Hematopoietic multipotent progenitor cell treated with erythropoietin and hydrocortisone succinate and interleukin-3 and kit ligand, for 17 days (in vitro differentiated cells): ENCODE data around the gene NCAPH2.

Experiments used
- DNase-seq: peaks from one replicate; pipeline ENCODE4 v3.0.0-alpha.2; 2015; ENCODE audit warnings: low spot score

NCAPH2 gene

DNA sequence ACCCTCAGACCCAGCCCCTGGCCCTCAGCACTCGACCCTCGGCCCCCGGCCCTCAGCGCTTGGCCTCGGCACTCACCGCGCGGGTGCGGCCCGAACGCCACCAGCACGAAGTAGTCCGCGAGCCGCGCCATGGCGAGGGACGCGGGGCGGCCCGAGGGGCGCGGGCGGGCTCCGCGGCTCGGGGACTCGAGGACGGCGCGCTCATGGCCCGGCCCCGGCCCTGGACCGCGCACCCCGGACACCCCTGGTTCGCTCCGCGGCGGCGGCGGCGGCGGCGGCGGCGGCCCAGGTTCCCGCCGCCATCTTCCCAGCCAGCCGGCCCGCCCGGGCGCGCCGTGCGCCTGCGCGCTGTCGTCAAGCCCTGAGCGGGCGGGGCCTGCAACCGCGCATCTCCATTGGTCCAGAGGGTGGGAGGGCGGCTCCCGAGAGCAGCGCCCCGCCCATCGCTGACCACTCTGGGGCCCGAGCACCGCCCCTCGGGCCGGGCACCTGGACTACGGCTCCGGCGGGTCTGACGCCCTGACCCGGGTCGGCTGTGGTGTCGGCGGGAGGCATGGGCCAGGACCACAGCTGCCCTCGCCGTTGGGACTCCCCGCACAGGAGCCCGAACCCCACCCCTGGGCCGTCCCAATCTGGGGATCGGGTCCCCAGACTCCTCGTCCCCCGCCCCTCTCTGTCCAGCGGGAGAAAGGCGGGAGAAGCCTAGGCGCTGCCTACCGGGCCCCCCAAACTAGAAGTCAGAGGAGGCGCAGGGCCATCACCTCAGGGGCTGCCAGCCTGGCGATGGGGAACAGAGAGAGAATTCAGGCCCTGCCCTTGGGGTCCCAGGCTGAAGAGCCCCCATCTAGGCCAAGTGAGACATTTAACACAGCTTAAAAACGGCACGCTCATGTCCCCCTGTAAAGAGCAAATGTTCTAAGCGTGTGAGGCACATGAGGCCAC is 33.0 kb upstream of the NCAPH2 start, which contains the start of gene SBF1:
TSS of gene SBF1 (minus strand) at position 326 of the 942 bp plus-strand sequence. CDS start at position 131, 195 bp downstream.
- DNase-seq: peak; percentile 93

DNA sequence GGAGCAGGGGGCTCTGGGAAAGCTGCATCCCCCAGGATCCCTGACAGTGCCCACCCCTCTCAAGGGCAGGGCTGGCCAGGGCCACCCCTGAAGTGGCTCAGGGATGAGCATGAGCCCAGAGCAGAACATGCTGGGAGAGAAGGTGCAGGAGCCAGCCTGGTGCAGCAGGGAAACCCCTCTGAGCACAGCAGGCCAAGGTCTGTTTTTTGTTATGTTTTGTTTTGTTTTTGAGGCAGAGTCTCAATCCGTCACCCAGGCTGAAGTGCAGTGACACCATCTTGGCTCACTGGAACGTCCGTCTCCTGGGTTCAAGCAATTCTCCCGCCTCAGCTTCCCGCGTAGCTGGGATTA is 32.4 kb upstream of the NCAPH2 start:
- DNase-seq: no peak

DNA sequence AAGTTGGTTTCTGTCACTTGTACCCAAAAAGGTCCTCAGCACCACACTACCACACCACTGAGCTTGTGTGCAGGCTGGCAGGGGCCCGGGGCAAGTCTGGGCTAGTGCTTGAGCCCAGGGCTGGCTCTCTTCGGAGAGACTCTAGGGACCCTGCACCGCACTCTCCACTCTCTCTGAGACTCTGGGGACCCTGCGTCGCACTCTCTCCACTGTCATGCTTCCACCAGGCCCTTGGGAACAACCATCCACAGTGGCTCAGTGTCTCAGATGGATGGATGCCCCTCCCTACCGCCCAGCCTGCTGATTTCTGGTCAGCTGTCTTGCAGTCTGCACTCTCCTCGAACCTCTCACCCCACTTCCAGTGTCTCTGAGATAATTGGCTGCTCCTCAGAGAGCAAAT is 31.2 kb upstream of the NCAPH2 start:
- DNase-seq: no peak

DNA sequence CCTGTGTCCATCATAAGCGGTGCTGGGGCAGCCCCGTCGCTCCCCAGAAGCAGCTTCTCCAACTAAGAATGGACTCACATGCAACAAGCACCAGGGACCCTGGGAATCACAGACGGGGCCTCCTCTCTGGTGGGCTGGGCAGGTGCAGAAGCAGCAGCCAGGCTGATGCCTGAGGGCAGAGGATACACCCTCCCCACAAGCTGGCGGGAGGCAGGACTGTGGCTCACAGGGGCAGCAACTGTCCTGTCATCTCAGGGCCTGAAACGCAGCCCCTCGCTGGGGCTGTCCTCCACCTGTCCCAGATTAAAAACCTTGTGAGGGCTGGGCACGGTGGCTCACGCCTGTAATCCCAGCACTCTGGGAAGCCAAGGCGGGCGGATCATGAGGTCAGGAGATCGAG is 30.1 kb upstream of the NCAPH2 start:
- no peak for DNase-seq

DNA sequence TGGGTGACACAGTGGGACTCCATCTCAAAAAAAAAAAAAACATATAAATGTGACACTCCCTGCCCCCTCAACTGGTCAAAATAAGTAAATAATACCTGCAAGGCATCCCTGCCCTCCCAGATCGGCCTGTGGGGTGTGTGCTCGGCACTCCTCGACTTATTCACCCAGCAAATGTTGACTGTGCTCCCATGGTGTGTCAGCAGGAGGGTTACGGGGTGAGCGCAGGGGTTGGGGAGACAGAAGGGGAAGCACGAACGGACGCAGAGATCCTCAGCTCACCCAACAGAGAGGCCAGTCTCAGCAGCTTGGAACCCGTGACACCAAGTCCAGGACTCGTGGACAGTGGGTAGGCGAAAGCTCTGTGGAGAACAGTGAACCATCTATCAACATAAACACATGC is 28.3 kb upstream of the NCAPH2 start:
- no peak for DNase-seq

DNA sequence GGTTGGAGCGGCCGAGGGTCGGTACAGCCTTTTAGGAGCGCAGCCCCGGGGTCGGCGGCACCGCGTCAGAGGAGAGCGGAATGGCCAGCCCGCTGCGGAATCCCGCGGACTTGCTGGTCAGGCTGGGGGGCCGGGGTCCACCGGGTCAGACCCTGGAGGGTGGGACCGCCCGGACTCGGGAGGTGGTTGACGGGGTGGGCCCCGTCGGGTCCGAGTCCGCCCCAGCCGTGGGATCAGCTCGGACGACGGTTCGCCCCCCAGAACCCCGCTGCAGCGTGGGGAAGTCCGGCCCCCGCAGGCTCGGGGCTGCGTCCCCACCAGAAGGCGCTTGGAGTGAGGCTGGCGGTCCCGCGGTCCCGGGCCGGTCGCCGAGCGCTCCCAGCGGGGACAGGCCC is 27.0 kb upstream of the NCAPH2 start:
- no peak for DNase-seq

DNA sequence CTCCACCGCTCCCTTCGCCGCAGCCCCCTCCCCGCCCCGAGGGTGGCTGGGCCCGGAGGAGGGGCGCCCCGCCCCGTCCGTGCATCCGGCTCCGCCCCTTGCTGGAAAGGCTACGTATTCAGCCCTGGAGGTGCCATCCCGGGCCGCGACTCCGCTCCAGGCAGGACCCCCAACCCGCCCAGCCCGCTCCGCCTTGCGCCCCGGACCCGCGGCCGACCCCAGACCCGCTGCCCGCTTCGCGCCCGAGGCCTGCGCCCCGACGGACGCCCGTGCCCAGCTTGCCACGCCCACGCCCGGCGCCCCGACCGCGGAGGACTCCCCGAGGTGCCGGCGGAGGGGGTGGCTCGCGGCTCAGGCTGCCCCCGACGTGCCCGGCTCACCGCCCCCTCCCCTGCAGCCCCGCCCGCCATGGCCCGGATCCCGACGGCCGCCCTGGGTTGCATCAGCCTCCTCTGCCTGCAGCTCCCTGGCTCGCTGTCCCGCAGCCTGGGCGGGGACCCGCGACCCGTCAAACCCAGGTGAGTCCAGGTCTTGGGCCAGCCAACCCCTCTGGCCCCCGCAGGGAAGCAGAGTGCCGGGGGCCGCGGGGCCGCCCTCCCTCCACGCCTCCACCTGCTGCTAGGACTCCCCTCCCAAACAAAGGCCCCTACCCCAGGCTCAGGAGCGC is 26.5 kb upstream of the NCAPH2 start, which contains the start of gene ADM2:
TSS of gene ADM2 (plus strand) at position 104 of the 667 bp plus-strand sequence. CDS start at position 409, 305 bp downstream.
- no peak for DNase-seq

DNA sequence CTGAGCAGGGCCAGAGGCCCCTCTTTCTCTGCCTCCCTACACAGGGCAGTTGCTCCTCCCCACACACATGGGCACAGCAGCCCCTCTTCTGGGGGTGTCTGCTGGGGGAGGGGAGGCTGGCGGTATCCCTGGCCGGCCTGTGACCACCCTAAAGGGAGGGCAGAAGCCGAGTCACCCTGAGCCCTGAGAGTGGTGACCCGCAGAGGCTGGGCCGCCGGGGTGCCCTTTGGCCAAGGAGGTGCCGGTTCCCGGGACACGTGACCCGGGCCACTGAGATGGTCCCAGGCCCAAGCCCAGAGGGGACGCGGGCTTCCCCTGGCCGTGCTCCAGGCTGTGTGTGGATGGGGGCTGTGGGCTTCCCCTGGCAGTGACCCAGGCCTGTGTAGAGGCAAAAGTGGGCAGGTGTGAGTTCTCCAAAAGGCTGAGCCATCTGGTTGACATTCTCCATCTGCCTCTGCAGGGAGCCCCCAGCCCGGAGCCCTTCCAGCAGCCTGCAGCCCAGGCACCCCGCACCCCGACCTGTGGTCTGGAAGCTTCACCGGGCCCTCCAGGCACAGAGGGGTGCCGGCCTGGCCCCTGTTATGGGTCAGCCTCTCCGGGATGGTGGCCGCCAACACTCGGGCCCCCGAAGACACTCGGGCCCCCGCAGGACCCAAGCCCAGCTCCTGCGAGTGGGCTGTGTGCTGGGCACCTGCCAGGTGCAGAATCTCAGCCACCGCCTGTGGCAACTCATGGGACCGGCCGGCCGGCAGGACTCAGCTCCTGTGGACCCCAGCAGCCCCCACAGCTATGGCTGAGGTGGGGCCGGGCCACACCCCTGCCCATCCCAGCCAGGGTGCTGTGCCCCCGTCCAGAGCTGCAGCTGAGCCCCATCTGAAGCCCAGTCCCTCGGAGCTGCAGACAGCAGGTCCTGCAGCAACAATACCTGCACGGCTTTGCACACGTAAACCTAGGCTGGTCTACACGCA is 25.6 kb upstream of the NCAPH2 start:
- no peak for DNase-seq

DNA sequence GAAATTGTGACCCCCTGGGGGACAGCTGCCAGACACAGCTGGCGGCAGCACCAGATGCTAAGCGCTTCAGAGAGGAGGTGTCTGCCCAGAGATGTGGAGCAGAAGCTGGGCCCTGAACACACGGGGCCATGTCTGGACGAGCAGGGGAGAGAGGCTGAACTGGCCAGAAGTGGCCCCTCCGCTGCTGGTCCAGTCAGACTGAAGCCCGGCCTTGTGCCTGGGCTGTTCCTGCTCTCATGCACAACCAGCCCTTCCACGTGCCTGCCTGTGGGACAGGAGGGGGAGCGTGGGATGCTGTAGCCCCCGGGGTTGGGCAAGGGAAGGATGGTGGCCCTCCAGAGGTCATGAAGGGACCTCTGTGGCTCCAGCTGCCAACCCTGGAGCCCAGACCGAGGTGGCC is 24.9 kb upstream of the NCAPH2 start:
- DNase-seq: no peak

DNA sequence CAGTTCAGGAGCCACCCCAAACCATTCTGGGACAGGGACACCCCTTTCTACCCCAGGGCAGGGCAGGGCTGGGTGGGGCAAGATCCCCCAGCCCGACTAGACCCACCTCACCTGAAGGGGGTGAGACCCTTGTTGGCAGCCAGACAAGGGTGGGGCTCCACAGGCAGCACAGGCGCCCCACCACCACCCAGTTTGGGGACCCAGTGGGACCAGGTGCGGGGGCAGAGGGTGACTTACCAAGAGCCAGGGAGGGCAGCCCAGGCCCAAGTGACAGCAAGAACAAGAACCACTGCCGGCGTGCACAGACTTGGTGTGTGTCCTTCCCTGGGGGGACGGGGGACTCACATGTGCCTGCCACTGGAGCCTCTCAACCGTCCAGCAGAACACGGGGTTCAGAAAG is 24.5 kb upstream of the NCAPH2 start:
- no peak for DNase-seq

DNA sequence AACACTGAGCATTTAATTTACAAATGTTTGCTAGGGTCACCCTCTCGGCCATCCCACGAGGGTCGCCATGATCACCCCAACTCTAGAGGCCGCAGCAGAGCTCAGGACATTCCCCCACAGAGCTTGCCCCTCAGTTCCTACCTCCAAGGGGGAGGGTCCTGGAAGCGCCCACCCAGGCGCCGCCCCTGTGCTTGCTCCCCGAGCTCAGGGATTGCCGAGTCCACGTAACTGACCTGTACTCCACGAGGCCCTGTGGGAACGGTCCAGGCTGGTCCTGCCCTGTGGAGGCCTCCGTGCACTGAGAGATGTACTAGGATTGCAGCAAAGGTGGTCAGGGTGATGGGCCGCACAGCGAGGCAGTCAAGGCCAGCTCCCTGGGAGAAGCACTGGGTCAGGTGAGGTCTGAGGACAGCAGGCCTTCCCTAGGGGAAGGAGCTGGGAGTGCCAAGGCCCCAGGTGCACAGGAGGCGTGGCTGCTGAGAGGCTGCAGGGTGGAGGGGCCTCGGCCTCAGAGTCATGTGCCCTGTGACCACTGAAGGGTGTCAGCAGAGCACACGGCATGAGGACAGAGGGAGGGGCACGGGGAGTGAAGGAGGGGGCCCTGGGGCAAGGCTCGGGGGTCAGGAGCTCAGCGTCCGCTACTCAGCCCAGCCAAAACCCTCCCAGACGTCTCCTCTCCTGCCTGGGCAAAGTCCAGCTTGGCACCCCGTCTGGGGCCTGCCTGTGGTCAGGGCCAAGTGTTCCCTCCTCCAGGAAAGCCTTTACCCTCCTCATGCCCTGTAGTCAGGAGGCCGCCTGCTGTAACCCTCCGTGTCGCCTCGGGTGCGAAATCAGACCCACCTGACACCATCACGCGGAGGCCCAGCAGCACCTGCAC is 23.8 kb upstream of the NCAPH2 start:
- DNase-seq: no peak

DNA sequence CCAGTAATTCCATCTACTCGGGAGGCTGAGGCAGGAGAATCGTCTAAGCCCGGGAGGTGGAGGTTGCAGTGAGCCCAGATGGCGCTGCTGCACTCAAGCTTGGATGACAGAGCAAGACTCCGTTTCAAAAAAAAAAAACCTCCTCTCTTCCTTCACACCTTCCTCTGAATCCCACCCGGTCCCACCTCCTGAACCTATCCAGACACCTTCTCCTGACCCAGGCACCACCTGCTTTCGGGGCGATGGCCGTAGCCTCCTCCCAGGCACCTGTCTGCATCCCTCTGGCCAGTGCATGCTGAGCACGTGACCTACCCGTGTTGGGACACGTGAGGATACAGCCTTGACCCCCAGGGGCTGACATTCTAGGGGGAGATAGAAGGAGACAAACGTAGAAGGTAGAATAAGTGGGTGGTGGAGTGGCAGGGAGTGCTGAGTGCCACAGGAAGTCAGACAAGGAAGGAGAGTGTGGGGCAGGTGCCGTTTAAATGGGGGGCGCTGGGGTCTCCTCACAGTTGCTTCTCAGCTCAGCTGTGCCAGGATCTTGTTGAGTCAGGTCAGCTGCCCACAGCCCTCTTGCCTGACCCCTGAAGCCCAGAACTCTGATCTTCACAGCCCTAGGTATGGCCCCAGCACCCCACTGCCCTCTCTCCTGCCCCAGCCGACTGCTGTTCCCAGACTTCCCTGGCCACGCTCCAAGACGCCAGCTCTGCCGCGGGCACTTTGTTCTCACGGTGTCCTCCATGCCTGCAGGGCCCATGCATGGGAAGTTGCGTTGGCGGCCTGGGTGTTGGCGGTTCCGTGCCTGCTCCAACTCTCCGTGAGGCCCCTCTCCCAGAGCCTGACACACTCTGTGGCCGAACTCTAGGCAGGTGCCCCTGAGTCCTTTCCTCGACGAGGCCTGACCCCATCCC is 22.5 kb upstream of the NCAPH2 start:
- no peak for DNase-seq

DNA sequence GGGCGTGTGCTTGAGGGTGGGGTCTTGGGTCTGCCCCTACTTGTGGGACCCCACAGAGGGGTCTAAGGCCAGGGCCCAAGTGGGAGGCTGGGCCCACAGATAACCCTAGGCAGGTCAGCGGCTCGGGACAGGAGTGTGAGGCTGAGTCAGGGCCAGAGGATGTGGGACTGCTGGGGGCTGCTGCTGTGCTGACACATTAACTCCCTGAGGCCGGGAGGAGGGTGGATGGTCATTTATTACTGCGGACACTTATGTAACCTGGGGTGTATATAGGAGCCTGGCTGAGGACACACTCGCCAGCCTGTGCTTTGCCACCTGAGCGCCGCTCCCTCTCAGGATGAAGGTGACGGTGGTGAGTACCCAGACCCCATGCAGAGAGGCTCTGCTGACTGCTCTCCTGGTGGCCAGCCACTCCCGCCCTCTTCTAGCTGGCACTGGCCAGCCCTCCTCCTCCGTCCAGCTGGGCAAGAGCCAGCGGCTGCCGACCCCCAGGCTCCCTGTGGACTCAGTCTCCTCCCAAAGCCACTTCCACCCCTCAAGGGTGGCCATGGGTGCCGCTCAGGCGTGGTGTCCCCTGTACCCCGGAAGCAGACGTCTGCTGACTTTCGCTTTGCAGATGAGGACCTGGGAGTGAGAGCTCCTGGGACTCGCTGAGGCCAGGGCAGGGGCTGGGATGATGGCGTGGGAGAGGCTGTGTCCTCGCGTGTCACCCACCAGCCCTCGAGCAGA is 21.3 kb upstream of the NCAPH2 start, which contains the start of gene MIOX:
TSS of gene MIOX (plus strand) at position 299 of the 729 bp plus-strand sequence. CDS start at position 338, 39 bp downstream.
- DNase-seq: no peak

DNA sequence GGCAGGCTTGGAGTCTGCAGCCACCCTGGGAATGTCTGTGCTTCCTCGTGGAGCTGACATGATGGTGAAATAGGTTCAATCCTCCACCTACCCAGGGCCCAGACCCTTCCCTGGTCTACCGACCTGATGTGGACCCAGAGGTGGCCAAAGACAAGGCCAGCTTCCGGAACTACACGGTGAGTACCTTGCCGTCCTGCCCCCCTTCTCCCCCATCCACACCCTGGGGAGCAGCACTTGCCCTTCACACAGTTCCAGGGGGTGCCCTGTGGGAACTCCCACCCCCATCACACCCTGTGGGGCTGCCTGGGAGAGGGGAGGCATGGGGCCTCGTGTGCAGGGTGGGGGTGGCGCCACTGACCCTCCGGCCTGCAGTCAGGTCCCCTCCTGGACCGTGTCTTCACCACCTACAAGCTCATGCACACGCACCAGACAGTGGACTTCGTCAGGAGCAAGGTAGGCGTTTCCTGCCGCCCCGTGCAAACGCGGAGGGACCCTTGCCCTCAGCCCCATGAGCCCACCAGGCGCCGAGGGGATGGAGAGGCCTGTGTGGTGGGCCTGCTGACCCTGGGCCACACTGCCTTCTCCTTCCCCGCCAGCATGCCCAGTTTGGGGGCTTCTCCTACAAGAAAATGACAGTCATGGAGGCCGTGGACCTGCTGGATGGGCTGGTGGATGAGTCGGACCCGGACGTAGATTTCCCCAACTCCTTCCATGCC is 20.6 kb upstream of the NCAPH2 start:
- DNase-seq: no peak

DNA sequence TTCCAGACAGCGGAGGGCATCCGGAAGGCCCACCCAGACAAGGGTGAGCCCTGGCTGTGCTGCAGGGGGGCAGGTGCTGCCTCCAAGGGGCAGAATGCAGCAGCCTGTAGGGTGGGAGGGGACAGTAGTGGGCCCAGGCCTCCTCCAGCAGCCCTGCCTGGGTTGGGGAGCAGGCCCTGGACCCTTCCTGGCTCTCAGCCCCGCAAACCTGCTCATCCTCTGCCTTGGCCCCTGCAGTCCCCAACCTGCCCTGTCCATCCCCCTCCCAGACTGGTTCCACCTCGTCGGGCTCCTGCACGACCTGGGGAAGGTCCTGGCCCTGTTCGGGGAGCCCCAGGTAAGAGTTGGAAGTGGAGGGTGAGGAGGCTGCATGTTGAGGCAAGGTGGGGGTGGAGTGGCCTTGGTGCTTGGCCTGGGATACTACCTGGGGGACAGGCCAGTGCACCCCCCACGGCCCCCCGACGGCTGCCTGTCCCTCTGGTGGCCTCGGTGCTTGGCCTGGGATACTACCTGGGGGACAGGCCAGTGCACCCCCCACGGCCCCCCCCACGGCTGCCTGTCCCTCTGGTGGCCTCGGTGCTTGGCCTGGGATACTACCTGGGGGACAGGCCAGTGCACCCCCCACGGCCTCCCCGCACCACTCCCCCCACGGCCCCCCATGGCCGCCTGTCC is 19.9 kb upstream of the NCAPH2 start:
- no peak for DNase-seq

DNA sequence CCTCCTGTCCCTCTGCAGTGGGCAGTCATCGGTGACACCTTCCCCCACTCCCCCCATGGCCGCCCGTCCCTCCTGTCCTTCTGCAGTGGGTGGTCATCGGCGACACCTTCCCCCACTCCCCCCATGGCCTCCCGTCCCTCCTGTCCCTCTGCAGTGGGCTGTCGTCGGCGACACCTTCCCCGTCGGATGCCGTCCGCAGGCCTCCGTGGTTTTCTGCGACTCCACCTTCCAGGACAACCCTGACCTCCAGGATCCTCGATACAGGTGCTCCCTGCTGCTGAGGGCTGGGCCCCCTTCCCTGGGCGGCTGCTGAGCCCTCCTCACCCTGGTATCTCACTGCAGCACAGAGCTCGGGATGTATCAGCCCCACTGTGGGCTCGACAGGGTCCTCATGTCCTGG is 19.1 kb upstream of the NCAPH2 start:
- no peak for DNase-seq

DNA sequence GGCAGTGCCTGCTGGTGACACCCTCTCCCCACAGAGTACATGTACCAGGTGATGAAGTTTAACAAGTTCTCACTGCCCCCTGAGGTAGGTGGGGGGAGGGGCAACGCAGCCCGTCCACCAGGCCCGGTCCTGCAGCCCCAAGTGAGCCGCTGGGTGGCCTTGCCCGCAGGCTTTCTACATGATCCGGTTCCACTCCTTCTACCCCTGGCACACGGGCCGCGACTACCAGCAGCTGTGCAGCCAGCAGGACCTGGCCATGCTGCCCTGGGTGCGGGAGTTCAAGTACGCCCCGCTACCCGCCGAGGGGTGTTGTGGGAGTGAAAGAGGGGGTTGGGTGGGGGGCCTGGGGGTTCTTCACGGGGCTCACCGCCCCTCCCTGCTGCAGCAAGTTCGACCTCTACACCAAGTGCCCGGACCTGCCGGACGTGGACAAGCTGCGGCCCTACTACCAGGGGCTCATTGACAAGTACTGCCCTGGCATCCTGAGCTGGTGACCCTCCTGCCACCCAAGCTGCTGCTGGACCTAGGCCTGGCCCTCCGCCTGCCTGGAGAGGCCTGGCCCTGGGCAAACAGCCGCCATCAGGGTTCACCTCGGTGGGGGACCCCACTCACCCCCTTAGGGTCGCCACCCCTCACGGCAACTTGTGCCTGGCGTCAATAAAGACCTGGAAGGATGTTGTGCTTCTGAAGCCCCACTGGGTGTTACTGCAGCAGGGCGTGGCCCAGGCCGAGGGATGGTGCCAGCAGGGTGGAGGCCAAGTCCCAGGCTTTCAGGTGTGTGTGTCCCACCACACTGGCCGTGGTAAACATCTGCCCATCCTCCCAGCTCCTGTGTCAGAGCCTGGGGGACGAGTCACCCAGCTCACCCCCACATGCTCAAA is 18.4 kb upstream of the NCAPH2 start:
- DNase-seq: no peak
